K562 (cell line): ENCODE measurements around the gene FADS1. TPM values are rescaled to one million over a fixed set of nuclear protein-coding genes. Genes with fewer than 3 reads are reported as not detected.
A peak's percentile ranks its signal among the peaks of the same experiment; 100 is the strongest.

Source experiments
- ARID3A ChIP-seq: IDR thresholded peaks from 2 replicates; pipeline ENCODE4 v1.6.1; 2012; ENCODE audit warnings: low read depth, low read length, improper control_type of control experiment, borderline replicate concordance
- CHD4 ChIP-seq: fragments of 200-600 bp; sonication (generic); IDR thresholded peaks from 3 replicates; pipeline ENCODE4 v1.6.1; 2012; ENCODE audit warnings: low read depth, mild to moderate bottlenecking, mixed read lengths, low read length, inconsistent platforms; ENCODE audit not compliant: insufficient read depth, insufficient replicate concordance, poor library complexity, severe bottlenecking
- CXXC5 ChIP-seq: fragments of 250-450 bp; sonication (Bioruptor Pico); IDR thresholded peaks from 2 replicates; pipeline ENCODE4 v1.8.0; 2022; ENCODE audit warnings: inconsistent platforms, mild to moderate bottlenecking, moderate library complexity
- DPF2 ChIP-seq: fragments of 450-650 bp; IDR thresholded peaks from 2 replicates; pipeline ENCODE4 v1.6.1; 2016
- HEY1 ChIP-seq: fragments of 250-450 bp; sonication (Bioruptor Pico); IDR thresholded peaks from 2 replicates; pipeline ENCODE4 v1.5.0; 2020; ENCODE audit warnings: mild to moderate bottlenecking, moderate library complexity, borderline replicate concordance
- HNRNPH1 ChIP-seq: fragments of 200-400 bp; formaldehyde crosslinking; optimal IDR thresholded peaks from 2 replicates; pipeline ENCODE3; 2017; ENCODE audit warnings: low read depth, mild to moderate bottlenecking, low read length, moderate library complexity
- HSF4 ChIP-seq: fragments of 250-450 bp; sonication (Bioruptor Pico); IDR thresholded peaks from 2 replicates; pipeline ENCODE4 v2.1.2; 2022; ENCODE audit warnings: mild to moderate bottlenecking, moderate library complexity, borderline replicate concordance
- KDM1A ChIP-seq, 2 experiments: fragments of 450-650 bp; IDR thresholded peaks; 2 replicates each; pipeline ENCODE4 v1.6.1; 2016; ENCODE audit warnings: mild to moderate bottlenecking in 2 of 2
- NR2F6 ChIP-seq: fragments of 450-650 bp; formaldehyde crosslinking; IDR thresholded peaks from 2 replicates; pipeline ENCODE4 v1.4.0; 2020; ENCODE audit warnings: mild to moderate bottlenecking
- POLR2G ChIP-seq: fragments of 200-400 bp; formaldehyde crosslinking; IDR thresholded peaks from 2 replicates; pipeline ENCODE4 v1.6.1; 2017; ENCODE audit warnings: low read depth, mild to moderate bottlenecking, antibody characterized with exemption, low read length, moderate library complexity
- PURB ChIP-seq: sonication (generic); formaldehyde crosslinking; IDR thresholded peaks from 2 replicates; pipeline ENCODE4 v1.9.0; 2021; ENCODE audit warnings: low read depth, mild to moderate bottlenecking, missing genetic modification reagents
- RNF2 ChIP-seq: sonication (generic); IDR thresholded peaks from 2 replicates; pipeline ENCODE4 v1.6.1; 2016
- TBP ChIP-seq: optimal IDR thresholded peaks from 2 replicates; pipeline ENCODE3; 2011; ENCODE audit warnings: low read depth, low read length, improper control_type of control experiment
- TCF7 ChIP-seq: sonication (generic); IDR thresholded peaks from 2 replicates; pipeline ENCODE4 v1.6.1; 2016; ENCODE audit warnings: antibody characterized with exemption, borderline replicate concordance
- TCF7L2 ChIP-seq: fragments of 150-350 bp; IDR thresholded peaks from 2 replicates; pipeline ENCODE4 v1.6.1; 2016; ENCODE audit warnings: low read depth, mild to moderate bottlenecking, low read length, moderate library complexity
- ZNF121 ChIP-seq: sonication (generic); formaldehyde crosslinking; conservative IDR thresholded peaks from 2 replicates; pipeline ENCODE4 v1.8.0; 2022; ENCODE audit warnings: missing genetic modification reagents
- ZNF263 ChIP-seq: sonication (generic); formaldehyde crosslinking; IDR thresholded peaks from 2 replicates; pipeline ENCODE4 v1.8.0; 2022; ENCODE audit warnings: mild to moderate bottlenecking, missing genetic modification reagents, borderline replicate concordance
- ZNF274 ChIP-seq: IDR thresholded peaks from 2 replicates; pipeline ENCODE4 v1.6.1; 2011; ENCODE audit warnings: low read depth, mild to moderate bottlenecking, low read length, moderate library complexity, borderline replicate concordance
- ZNF655 ChIP-seq: fragments of 250-450 bp; sonication (Bioruptor Pico); IDR thresholded peaks from 2 replicates; pipeline ENCODE4 v1.5.0; 2021
- ZNF75A ChIP-seq: fragments of 450-650 bp; formaldehyde crosslinking; IDR thresholded peaks from 2 replicates; pipeline ENCODE4 v1.4.0; 2020; ENCODE audit warnings: mild to moderate bottlenecking
- ZSCAN32 ChIP-seq: fragments of 450-650 bp; formaldehyde crosslinking; IDR thresholded peaks from 2 replicates; pipeline ENCODE4 v1.4.0; 2020; ENCODE audit warnings: mild to moderate bottlenecking, moderate library complexity
- polyA plus RNA-seq, 8 experiments: library from polyadenylated mRNA; depleted of rRNA in 4 of 8; stranded (reverse) in 5 of 8; unstranded in 3 of 8; fragments of >200 nt; fragmentation: Nextera tagmentation in 2 of 8; fragmentation: Illumina TruSeq in 1 of 8; extraction: Ambion mirVana in 2 of 8; extraction: Trizol in 1 of 8; gene quantifications; 2 replicates each; pipeline versions ENCODE4 v1.2.1 to v1.2.3, GENCODE V29; 2011 to 2014; ENCODE audit warnings: inconsistent platforms in 1 of 8, missing spikeins in 1 of 8
- total RNA-seq, 7 experiments: library from RNA; depleted of rRNA in 6 of 7; stranded (reverse); fragments of >200 nt in 6 of 7; fragmentation: Illumina TruSeq in 2 of 7; extraction: Trizol in 2 of 7; gene quantifications; 2 replicates each; pipeline versions ENCODE4 v1.2.1 to v1.2.3, GENCODE V29; 2011 to 2021; ENCODE audit warnings: low replicate concordance in 1 of 7
- TF ChIP-seq, protein P1 (sequence below): fragments of 450-650 bp; IDR thresholded peaks from 2 replicates; pipeline ENCODE4 v1.6.1; 2014; ENCODE audit warnings: low read depth, mild to moderate bottlenecking, moderate library complexity, borderline replicate concordance
- TF ChIP-seq, protein P2 (sequence below): fragments of 250-450 bp; sonication (Bioruptor Pico); IDR thresholded peaks from 2 replicates; pipeline ENCODE4 v1.4.0; 2020; ENCODE audit warnings: mild to moderate bottlenecking, moderate library complexity

FADS1 gene
- total and polyA plus RNA-seq, 9 of the 15 experiments (the other 6 are each of a cell fraction or from before 2014, with no cell fraction given) = 110 to 864 (median 364) TPM

DNA sequence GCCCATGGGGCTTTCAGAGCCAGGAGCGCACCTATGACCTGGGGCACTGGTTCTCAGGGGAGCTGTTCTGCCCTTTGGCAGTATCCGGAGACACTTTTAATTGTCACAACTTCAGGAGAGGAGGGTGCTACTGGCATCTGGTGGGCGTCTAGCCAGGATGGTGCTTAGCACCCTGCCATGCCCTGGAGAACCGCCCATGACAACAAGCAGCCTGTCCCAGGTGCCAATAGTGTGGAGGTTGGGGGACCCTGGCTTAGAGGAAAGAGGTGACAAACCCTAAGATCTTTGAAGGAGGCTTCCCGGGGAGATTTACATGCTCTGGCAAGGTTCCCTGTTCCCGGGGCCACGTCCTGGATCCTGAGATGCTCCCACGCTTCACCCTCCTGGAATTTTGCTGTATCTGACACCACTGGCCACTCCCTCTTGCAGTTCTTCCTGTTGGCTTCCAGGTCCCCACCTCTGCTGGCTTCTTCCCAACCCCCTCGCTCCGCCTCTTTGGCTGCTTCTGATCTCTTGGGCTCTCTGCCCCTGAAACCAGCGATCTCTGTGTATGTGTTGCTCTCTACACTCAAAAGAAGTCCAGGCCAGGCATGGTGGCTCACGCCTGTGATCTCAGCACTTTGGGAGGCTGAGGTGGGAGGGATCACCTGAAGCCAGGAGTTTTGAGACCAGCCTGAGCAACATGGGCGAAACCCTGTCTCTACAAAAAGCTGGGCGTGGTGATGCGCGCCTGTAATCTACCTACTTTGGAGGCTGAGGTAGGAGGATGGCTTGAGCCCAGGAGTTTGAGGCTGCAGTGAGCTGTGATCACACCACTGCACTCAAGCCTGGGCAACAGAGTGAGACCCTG is 43.5 kb upstream of the FADS1 start (continued):
- TF ChIP-seq POLR2G (no peak), ZNF263 (CRISPR knock-in tag) (no peak), CXXC5 (CRISPR knock-in tag) (no peak), ZNF274 (no peak), HNRNPH1 (no peak), ARID3A (no peak), ZSCAN32 (CRISPR knock-in tag) (no peak), ZNF655 (CRISPR knock-in tag) (no peak), PURB (CRISPR knock-in tag) (no peak), KDM1A (IDR thresholded peaks at IDR 0.05) (0 out of 4 replicates have a peak, but pooled peaks of 1 of the 2 experiments have one; percentile 19), TCF7L2 (no peak), ZNF75A (CRISPR knock-in tag) (no peak), ZNF121 (CRISPR knock-in tag) (peak; percentile 29; the same call in 1 of the 2 replicates), TCF7 (no peak), HSF4 (CRISPR knock-in tag) (no peak), NR2F6 (CRISPR knock-in tag) (no peak), TBP (no peak), HEY1 (CRISPR knock-in tag) (no peak), CHD4 (no peak), DPF2 (no peak), RNF2 (no peak)
- TF ChIP-seq, protein P1, sequence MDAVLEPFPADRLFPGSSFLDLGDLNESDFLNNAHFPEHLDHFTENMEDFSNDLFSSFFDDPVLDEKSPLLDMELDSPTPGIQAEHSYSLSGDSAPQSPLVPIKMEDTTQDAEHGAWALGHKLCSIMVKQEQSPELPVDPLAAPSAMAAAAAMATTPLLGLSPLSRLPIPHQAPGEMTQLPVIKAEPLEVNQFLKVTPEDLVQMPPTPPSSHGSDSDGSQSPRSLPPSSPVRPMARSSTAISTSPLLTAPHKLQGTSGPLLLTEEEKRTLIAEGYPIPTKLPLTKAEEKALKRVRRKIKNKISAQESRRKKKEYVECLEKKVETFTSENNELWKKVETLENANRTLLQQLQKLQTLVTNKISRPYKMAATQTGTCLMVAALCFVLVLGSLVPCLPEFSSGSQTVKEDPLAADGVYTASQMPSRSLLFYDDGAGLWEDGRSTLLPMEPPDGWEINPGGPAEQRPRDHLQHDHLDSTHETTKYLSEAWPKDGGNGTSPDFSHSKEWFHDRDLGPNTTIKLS = no peak
- TF ChIP-seq, protein P2, sequence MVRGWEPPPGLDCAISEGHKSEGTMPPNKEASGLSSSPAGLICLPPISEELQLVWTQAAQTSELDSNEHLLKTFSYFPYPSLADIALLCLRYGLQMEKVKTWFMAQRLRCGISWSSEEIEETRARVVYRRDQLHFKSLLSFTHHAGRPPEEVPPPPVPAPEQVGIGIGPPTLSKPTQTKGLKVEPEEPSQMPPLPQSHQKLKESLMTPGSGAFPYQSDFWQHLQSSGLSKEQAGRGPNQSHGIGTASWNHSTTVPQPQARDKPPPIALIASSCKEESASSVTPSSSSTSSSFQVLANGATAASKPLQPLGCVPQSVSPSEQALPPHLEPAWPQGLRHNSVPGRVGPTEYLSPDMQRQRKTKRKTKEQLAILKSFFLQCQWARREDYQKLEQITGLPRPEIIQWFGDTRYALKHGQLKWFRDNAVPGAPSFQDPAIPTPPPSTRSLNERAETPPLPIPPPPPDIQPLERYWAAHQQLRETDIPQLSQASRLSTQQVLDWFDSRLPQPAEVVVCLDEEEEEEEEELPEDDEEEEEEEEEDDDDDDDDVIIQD (CRISPR knock-in tag) = no peak
